HCT116 (cell line): ENCODE results near the gene RHBDF2. TPM values are rescaled to one million over a fixed set of nuclear protein-coding genes. Genes with fewer than 3 reads are reported as not detected.

Experiments
- ATAC-seq: fragments of 200-7000 bp; cut with Tn5 transposase; 2 replicates; pipeline ENCODE4 v1.9.1; 2020; ENCODE audit warnings: mild to moderate bottlenecking, moderate library complexity
- BruUV-seq: library from RNA; stranded (reverse); fragments of 400-500 nt; replicated peaks from 2 replicates; lab custom pipeline; 2021; lab: Mats Ljungman, UMichigan
- CTCF ChIA-PET: fragments of 300-600 bp; sonication (Branson Sonifier 250); formaldehyde crosslinking; loops from one replicate; lab custom pipeline; 2021; ENCODE audit warnings: antibody characterized with exemption; lab: Charles Lee
- POLR2A ChIA-PET: fragments of 300-600, 350-600 bp; sonication (Branson Sonifier 250); formaldehyde crosslinking; loops from one replicate; lab custom pipeline; 2021; ENCODE audit warnings: antibody characterized with exemption; lab: Charles Lee
- RAD21 ChIA-PET, 2 experiments: fragments of 300-600 bp; sonication (Branson Sonifier 250); formaldehyde crosslinking; loops; one replicate each; lab custom pipeline; 2023; ENCODE audit warnings: low total read pairs in 2 of 2; ENCODE audit not compliant: uncharacterized antibody in 2 of 2, unreplicated experiment in 2 of 2, low non-redundant PET in 1 of 2; lab: Charles Lee
- DNase-seq: peaks from one replicate; pipeline ENCODE4 v3.0.0-alpha.2; 2010; ENCODE audit warnings: low read depth, low spot score
- H2AFZ ChIP-seq: fragments of 200-600 bp; shearing (Covaris generic), sonication (generic); 2 replicates; pipeline ENCODE4 v1.6.1; 2017; ENCODE audit warnings: low read depth, mixed run types, mixed read lengths, antibody characterized with exemption, low read length; ENCODE audit not compliant: poor library complexity, severe bottlenecking
- H3K27ac ChIP-seq: 2 replicates; pipeline ENCODE4 v1.5.1; 2012; ENCODE audit warnings: low read depth, low read length
- H3K27me3 ChIP-seq: fragments of 200-600 bp; sonication (generic); 2 replicates; pipeline ENCODE4 v1.6.1; 2016; ENCODE audit warnings: mixed run types, low read length, mixed read lengths; ENCODE audit not compliant: insufficient read depth
- H3K36me3 ChIP-seq, 2 experiments: fragments of 200-500 bp in 1 of 2; fragments of 200-600 bp in 1 of 2; sonication (Bioruptor generic) in 1 of 2; sonication (generic) in 1 of 2; 2 replicates each; pipeline versions ENCODE4 v1.5.1 to v1.6.1; 2014 to 2016; ENCODE audit warnings: low read length in 2 of 2, inconsistent platforms in 1 of 2, mixed read lengths in 1 of 2, mixed run types in 1 of 2; ENCODE audit not compliant: insufficient read depth in 2 of 2, control insufficient read depth in 1 of 2
- H3K4me1 ChIP-seq, 2 experiments: fragments of 200-600 bp in 1 of 2; sonication (generic) in 1 of 2; 2 replicates each; pipeline versions ENCODE4 v1.5.1 to v1.6.1; 2012 to 2017; ENCODE audit warnings: low read length in 2 of 2, inconsistent platforms in 1 of 2, mild to moderate bottlenecking in 1 of 2, mixed read lengths in 1 of 2, mixed run types in 1 of 2, moderate library complexity in 1 of 2; ENCODE audit not compliant: insufficient read depth in 2 of 2, control insufficient read depth in 1 of 2
- H3K4me2 ChIP-seq: fragments of 200-600 bp; sonication (generic); 2 replicates; pipeline ENCODE4 v1.6.1; 2017; ENCODE audit warnings: mixed run types, low read length, mixed read lengths
- H3K4me3 ChIP-seq, 2 experiments: fragments of 200-600 bp in 1 of 2; sonication (generic) in 1 of 2; replicated peaks in 1 of 2; 2 replicates each; pipeline ENCODE4 v1.5.1; 2011 to 2016; ENCODE audit warnings: low read length in 2 of 2, control low read depth in 1 of 2, low read depth in 1 of 2, mild to moderate bottlenecking in 1 of 2, mixed read lengths in 1 of 2, mixed run types in 1 of 2
- H3K79me2 ChIP-seq: fragments of 200-600 bp; sonication (generic); 2 replicates; pipeline ENCODE4 v1.6.1; 2017; ENCODE audit warnings: mild to moderate bottlenecking, mixed run types, low read length, moderate library complexity, mixed read lengths; ENCODE audit not compliant: insufficient read depth
- H3K9ac ChIP-seq: fragments of 200-600 bp; sonication (generic); 2 replicates; pipeline ENCODE4 v1.6.1; 2016; ENCODE audit warnings: low read length, mixed read lengths
- H3K9me2 ChIP-seq: fragments of 200-600 bp; sonication (generic), shearing (Covaris generic); 2 replicates; pipeline ENCODE4 v1.6.1; 2017; ENCODE audit warnings: mixed run types, mild to moderate bottlenecking, moderate library complexity; ENCODE audit not compliant: insufficient read depth
- H3K9me3 ChIP-seq, 2 experiments: fragments of 200-500 bp in 1 of 2; fragments of 200-600 bp in 1 of 2; sonication (Bioruptor generic) in 1 of 2; sonication (generic) in 1 of 2; 2 replicates each; pipeline ENCODE4 v1.6.1; 2014 to 2017; ENCODE audit warnings: low read length in 2 of 2, mixed read lengths in 2 of 2, inconsistent platforms in 1 of 2, low read depth in 1 of 2, mild to moderate bottlenecking in 1 of 2, mixed run types in 1 of 2, moderate library complexity in 1 of 2; ENCODE audit not compliant: control insufficient read depth in 1 of 2, insufficient read depth in 1 of 2
- H4K20me1 ChIP-seq: fragments of 200-600 bp; sonication (generic), shearing (Covaris generic); 2 replicates; pipeline ENCODE4 v1.6.1; 2017; ENCODE audit warnings: mixed run types, mild to moderate bottlenecking, moderate library complexity; ENCODE audit not compliant: insufficient read depth
- ATF3 ChIP-seq: IDR thresholded peaks from 2 replicates; pipeline ENCODE4 v1.6.1; 2012
- CBX3 ChIP-seq: IDR thresholded peaks from 2 replicates; pipeline ENCODE4 v1.6.1; 2012; ENCODE audit warnings: low read depth
- EGR1 ChIP-seq: IDR thresholded peaks from 2 replicates; pipeline ENCODE4 v1.6.1; 2012; ENCODE audit warnings: low read depth
- EZH2 ChIP-seq: fragments of 200-600 bp; sonication (generic); IDR thresholded peaks from 2 replicates; pipeline ENCODE4 v1.6.1; 2017; ENCODE audit warnings: antibody characterized with exemption, mixed run types
- EZH2phosphoT487 ChIP-seq: fragments of 200-600 bp; IDR thresholded peaks from 2 replicates; pipeline ENCODE4 v1.6.1; 2018; ENCODE audit warnings: antibody characterized with exemption, borderline replicate concordance
- MAX ChIP-seq: IDR thresholded peaks from 2 replicates; pipeline ENCODE4 v1.6.1; 2012
- POLR2A ChIP-seq: IDR thresholded peaks from 2 replicates; pipeline ENCODE4 v1.7.0; 2011; ENCODE audit warnings: borderline replicate concordance; ENCODE audit not compliant: insufficient read depth, insufficient read length; ENCODE audit errors: extremely low read depth
- RAD21 ChIP-seq: IDR thresholded peaks from 2 replicates; pipeline ENCODE4 v1.6.1; 2012; ENCODE audit warnings: low read depth, mild to moderate bottlenecking
- SIN3A ChIP-seq: IDR thresholded peaks from 2 replicates; pipeline ENCODE4 v1.6.1; 2012; ENCODE audit warnings: low read depth
- SRF ChIP-seq: IDR thresholded peaks from 2 replicates; pipeline ENCODE4 v1.6.1; 2012; ENCODE audit warnings: low read depth
- ZFX ChIP-seq: fragments of 450-650 bp; IDR thresholded peaks from 2 replicates; pipeline ENCODE4 v1.6.1; 2017
- intact Hi-C: fragments of 100-400 bp; cut with micrococcal nuclease; formaldehyde crosslinking; loops from 2 replicates; pipeline ENCODE4 v1.10.0; 2022
- total RNA-seq: library from RNA; stranded (reverse); gene quantifications from one replicate; pipeline ENCODE4 v1.2.1, GENCODE V29; 2021; ENCODE audit not compliant: unreplicated experiment
- TF ChIP-seq, protein P1 (sequence below), 3 experiments: fragments of 200-600 bp in 1 of 3; sonication (generic) in 1 of 3; IDR thresholded peaks in 2 of 3; conservative IDR thresholded peaks in 1 of 3; 2 replicates each; pipeline ENCODE4 v1.5.1; 2012 to 2017; ENCODE audit warnings: low read depth in 2 of 3, low read length in 2 of 3, antibody characterized with exemption in 1 of 3, borderline replicate concordance in 1 of 3, control low read depth in 1 of 3, mild to moderate bottlenecking in 1 of 3, mixed read lengths in 1 of 3, mixed run types in 1 of 3, moderate library complexity in 1 of 3; ENCODE audit not compliant: insufficient read depth in 1 of 3
- TF ChIP-seq, protein P2 (sequence below): IDR thresholded peaks from 2 replicates; pipeline ENCODE4 v1.6.1; 2012; ENCODE audit warnings: low read depth

RHBDF2 gene
- total RNA-seq, 1 experiment from 2014 or later = 61.1 TPM

GRCh38 chr17:76432712-76433336, 68.4 kb downstream of the RHBDF2 start:
- H4K20me1 ChIP-seq = peaks cover 23% of the 10 kb centered on the region; the same call in 1 of the 2 replicates
- no peak overlapping the region for H2AFZ ChIP-seq
- peak; percentile 28 for DNase-seq
- H3K9ac ChIP-seq = no peak overlapping the region
- intact Hi-C loops = no loop called here
- RAD21 ChIA-PET = no interaction called here
- BruUV-seq = no TSS peak
- H3K4me1 ChIP-seq = peaks cover 0 to 11% of the 10 kb centered on the region in 2 experiments; a peak in 1 of 4 replicates
- H3K4me3 ChIP-seq = no peak overlapping the region
- peak; percentile 89 for ATAC-seq
- H3K9me3 ChIP-seq = no peaks in the 10 kb centered on the region
- no peak overlapping the region for H3K4me2 ChIP-seq
- TF ChIP-seq, protein P1, sequence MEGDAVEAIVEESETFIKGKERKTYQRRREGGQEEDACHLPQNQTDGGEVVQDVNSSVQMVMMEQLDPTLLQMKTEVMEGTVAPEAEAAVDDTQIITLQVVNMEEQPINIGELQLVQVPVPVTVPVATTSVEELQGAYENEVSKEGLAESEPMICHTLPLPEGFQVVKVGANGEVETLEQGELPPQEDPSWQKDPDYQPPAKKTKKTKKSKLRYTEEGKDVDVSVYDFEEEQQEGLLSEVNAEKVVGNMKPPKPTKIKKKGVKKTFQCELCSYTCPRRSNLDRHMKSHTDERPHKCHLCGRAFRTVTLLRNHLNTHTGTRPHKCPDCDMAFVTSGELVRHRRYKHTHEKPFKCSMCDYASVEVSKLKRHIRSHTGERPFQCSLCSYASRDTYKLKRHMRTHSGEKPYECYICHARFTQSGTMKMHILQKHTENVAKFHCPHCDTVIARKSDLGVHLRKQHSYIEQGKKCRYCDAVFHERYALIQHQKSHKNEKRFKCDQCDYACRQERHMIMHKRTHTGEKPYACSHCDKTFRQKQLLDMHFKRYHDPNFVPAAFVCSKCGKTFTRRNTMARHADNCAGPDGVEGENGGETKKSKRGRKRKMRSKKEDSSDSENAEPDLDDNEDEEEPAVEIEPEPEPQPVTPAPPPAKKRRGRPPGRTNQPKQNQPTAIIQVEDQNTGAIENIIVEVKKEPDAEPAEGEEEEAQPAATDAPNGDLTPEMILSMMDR (IDR thresholded peaks at IDR 0.05 in 2 of 3, conservative IDR thresholded peaks at IDR 0.05 in 1 of 3; ENCODE audit: borderline replicate concordance in 1 of 3, insufficient read depth in 1 of 3, low read depth in 2 of 3, low read length in 2 of 3) = peak in 2 of 3 experiments; percentile 73 to 76; a peak in 4 of 6 replicates
- TF ChIP-seq ATF3 = no peak
- H3K9me2 ChIP-seq = no peaks in the 10 kb centered on the region
- H3K36me3 ChIP-seq = no peaks in the 10 kb centered on the region
- no peak overlapping the region for H3K27ac ChIP-seq
- peaks cover 93% of the 10 kb centered on the region for H3K79me2 ChIP-seq
- CTCF ChIA-PET = no interaction called here
- POLR2A ChIA-PET = no interaction called here
- H3K27me3 ChIP-seq = no peaks in the 10 kb centered on the region

GRCh38 chr17:76432004-76432403, 69.2 kb downstream of the RHBDF2 start:
- Histone ChIP-seq H3K79me2 (peaks cover 95% of the 10 kb centered on the region), H3K4me3 (no peak overlapping the region), H3K4me1 (peaks cover 0 to 11% of the 10 kb centered on the region in 2 experiments; a peak in 1 of 4 replicates), H3K9me3 (no peaks in the 10 kb centered on the region), H3K9ac (no peak overlapping the region), H3K4me2 (no peak overlapping the region), H4K20me1 (peaks cover 23% of the 10 kb centered on the region; the same call in 1 of the 2 replicates), H2AFZ (no peak overlapping the region), H3K9me2 (no peaks in the 10 kb centered on the region), H3K27ac (no peak overlapping the region), H3K36me3 (no peaks in the 10 kb centered on the region), H3K27me3 (no peaks in the 10 kb centered on the region)
- intact Hi-C loops = no loop called here
- DNase-seq = no peak
- POLR2A ChIA-PET = no interaction called here
- BruUV-seq = no TSS peak
- CTCF ChIA-PET = no interaction called here
- no peak for ATAC-seq
- RAD21 ChIA-PET = no interaction called here
- TF ChIP-seq CBX3 = no peak
- no peak for TF ChIP-seq SRF
- TF ChIP-seq MAX = no peak
- no peak for TF ChIP-seq RAD21
- no peak for TF ChIP-seq EZH2
- TF ChIP-seq ZFX = no peak
- TF ChIP-seq EZH2phosphoT487 = no peak
- TF ChIP-seq POLR2A = no peak
- TF ChIP-seq, protein P2, sequence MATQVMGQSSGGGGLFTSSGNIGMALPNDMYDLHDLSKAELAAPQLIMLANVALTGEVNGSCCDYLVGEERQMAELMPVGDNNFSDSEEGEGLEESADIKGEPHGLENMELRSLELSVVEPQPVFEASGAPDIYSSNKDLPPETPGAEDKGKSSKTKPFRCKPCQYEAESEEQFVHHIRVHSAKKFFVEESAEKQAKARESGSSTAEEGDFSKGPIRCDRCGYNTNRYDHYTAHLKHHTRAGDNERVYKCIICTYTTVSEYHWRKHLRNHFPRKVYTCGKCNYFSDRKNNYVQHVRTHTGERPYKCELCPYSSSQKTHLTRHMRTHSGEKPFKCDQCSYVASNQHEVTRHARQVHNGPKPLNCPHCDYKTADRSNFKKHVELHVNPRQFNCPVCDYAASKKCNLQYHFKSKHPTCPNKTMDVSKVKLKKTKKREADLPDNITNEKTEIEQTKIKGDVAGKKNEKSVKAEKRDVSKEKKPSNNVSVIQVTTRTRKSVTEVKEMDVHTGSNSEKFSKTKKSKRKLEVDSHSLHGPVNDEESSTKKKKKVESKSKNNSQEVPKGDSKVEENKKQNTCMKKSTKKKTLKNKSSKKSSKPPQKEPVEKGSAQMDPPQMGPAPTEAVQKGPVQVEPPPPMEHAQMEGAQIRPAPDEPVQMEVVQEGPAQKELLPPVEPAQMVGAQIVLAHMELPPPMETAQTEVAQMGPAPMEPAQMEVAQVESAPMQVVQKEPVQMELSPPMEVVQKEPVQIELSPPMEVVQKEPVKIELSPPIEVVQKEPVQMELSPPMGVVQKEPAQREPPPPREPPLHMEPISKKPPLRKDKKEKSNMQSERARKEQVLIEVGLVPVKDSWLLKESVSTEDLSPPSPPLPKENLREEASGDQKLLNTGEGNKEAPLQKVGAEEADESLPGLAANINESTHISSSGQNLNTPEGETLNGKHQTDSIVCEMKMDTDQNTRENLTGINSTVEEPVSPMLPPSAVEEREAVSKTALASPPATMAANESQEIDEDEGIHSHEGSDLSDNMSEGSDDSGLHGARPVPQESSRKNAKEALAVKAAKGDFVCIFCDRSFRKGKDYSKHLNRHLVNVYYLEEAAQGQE = no peak
- no peak for TF ChIP-seq SIN3A
- TF ChIP-seq EGR1 = no peak
